Memory B cell (primary cell): ENCODE results near the gene GNG12.

Experiments used
- ATAC-seq: fragments of 150-1000 bp; cut with Tn5 transposase; 2 replicates; pipeline ENCODE4 v1.10.0; 2021; ENCODE audit warnings: low read depth, mild to moderate bottlenecking, moderate library complexity
- DNase-seq, 2 donors: peaks; one replicate each; pipeline ENCODE4 v3.0.0; 2022; ENCODE audit warnings: low spot score in 2 of 2
- H3K27ac Mint-ChIP-seq: one replicate; pipeline ENCODE4 v1.8.0; 2022; ENCODE audit warnings: mild to moderate bottlenecking, moderate library complexity, mixed read lengths
- H3K27me3 Mint-ChIP-seq: one replicate; pipeline ENCODE4 v1.8.0; 2022; ENCODE audit warnings: mixed read lengths
- H3K36me3 Mint-ChIP-seq: one replicate; pipeline ENCODE4 v1.8.0; 2022; ENCODE audit warnings: mild to moderate bottlenecking, mixed read lengths
- H3K4me1 Mint-ChIP-seq: one replicate; pipeline ENCODE4 v1.8.0; 2022; ENCODE audit warnings: mixed read lengths
- H3K4me3 Mint-ChIP-seq: one replicate; pipeline ENCODE4 v1.8.0; 2022; ENCODE audit warnings: mild to moderate bottlenecking, moderate library complexity, mixed read lengths
- H3K9me3 Mint-ChIP-seq: one replicate; pipeline ENCODE4 v1.8.0; 2022; ENCODE audit warnings: mixed read lengths

Gene GNG12

DNA sequence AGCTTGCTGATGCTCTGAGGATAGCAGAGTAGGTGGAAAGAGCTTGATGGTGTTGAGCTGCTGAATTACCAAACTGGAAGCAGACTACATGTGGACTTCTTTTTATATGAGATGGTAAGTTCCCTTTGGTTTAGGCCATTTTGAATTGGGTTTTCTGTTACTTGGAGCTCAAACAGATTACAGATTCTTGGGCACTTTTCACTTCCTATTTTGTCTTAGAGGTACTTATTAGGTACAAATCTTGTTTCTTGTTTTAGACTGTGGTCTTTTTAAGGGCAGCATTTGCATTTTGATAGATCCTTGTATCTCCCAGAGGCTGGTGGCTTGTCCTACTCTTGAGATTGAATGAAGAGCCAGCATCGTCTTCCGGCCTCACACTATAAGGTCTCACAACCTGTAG, 78.1 kb downstream of the GNG12 start:
- Mint-ChIP-seq H3K4me3 (no peak overlapping the region), H3K36me3 (no peaks in the 10 kb centered on the region), H3K27ac (no peak overlapping the region), H3K27me3 (peaks cover 7% of the 10 kb centered on the region), H3K4me1 (peaks cover 14% of the 10 kb centered on the region), H3K9me3 (no peaks in the 10 kb centered on the region)
- ATAC-seq = peak; percentile 44
- DNase-seq = no peak

DNA sequence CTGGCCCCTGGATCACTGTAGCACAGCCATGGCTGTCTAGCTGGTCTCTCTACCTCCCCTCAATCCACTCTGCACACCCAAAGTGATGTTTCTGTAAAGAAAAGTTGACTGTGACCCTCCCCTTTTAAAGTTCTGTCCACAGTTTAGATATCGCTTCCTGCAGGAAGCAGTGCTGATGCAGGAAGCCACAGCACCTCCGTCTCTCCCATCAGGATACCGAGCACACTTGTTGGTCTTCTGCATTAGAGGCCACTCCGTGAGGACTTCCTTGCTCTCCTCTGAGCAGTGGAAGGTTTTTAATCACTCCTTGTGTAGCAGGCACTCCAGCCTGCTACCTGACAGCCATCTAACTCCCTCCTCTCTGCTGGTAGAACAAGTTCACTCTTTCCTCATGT, 78.7 kb downstream of the GNG12 start:
- no peak for ATAC-seq
- H3K27ac Mint-ChIP-seq = no peak overlapping the region
- H3K4me3 Mint-ChIP-seq = no peak overlapping the region

GRCh38 chr1:67753776-67754525, 79.3 kb downstream of the GNG12 start:
- H3K36me3 Mint-ChIP-seq = no peaks in the 10 kb centered on the region
- H3K9me3 Mint-ChIP-seq = no peaks in the 10 kb centered on the region
- H3K27ac Mint-ChIP-seq = no peak overlapping the region
- H3K4me1 Mint-ChIP-seq = peaks cover 17% of the 10 kb centered on the region
- H3K4me3 Mint-ChIP-seq = no peak overlapping the region
- DNase-seq (no peak), ATAC-seq (no peak)
- peaks cover 7% of the 10 kb centered on the region for H3K27me3 Mint-ChIP-seq

More for the DNA sequence above, 78.7 kb downstream of the GNG12 start:
- Mint-ChIP-seq H3K4me1 (peaks cover 17% of the 10 kb centered on the region), H3K36me3 (no peaks in the 10 kb centered on the region), H3K27me3 (peaks cover 7% of the 10 kb centered on the region), H3K9me3 (no peaks in the 10 kb centered on the region)
- DNase-seq = no peak

DNA sequence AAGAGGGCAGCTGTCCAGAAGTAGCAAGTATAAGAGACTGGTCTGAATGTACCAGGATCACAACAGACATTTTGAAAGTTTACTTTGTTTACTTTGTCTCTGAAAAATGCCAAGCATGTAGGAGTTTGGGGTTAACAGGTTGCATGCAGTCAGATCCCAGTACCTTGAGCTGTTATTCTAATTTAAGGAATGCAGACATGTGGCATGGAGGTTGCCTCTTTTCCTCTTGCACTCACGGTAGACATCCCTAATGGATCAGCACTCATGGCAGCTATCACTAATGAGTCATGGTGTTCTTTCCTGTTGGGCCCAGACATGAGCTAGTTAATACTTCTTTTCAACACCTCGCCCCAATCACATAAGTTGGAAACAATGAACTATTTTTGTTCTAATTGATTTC, 81.0 kb downstream of the GNG12 start:
- ATAC-seq = no peak
- no peaks in the 10 kb centered on the region for H3K9me3 Mint-ChIP-seq
- DNase-seq = no peak
- peaks cover 11% of the 10 kb centered on the region for H3K27me3 Mint-ChIP-seq
- H3K27ac Mint-ChIP-seq = no peak overlapping the region
- no peak overlapping the region for H3K4me3 Mint-ChIP-seq
- H3K4me1 Mint-ChIP-seq = peaks cover 20% of the 10 kb centered on the region
- H3K36me3 Mint-ChIP-seq = no peaks in the 10 kb centered on the region

DNA sequence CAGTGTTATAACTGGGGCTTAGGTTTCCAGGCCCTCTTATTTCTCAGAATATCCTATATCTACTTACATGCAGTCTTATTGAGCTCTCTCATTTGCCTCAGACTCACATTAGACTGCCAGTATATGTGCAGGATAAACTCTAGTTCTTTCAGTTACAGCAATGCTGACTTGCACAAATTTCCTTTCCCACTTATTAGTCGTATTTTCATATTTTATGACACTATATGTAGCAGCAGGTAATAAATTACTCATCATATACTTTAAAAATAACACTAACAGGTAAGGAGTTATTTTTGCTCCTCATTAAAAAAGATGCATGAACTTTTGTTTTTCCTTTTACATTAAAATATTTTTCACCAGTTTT, 82.6 kb downstream of the GNG12 start:
- peaks cover 11% of the 10 kb centered on the region for H3K27me3 Mint-ChIP-seq
- ATAC-seq (no peak), DNase-seq (no peak)
- no peaks in the 10 kb centered on the region for H3K36me3 Mint-ChIP-seq
- no peaks in the 10 kb centered on the region for H3K9me3 Mint-ChIP-seq
- peaks cover 16% of the 10 kb centered on the region for H3K4me1 Mint-ChIP-seq
- no peak overlapping the region for H3K27ac Mint-ChIP-seq
- no peak overlapping the region for H3K4me3 Mint-ChIP-seq

DNA sequence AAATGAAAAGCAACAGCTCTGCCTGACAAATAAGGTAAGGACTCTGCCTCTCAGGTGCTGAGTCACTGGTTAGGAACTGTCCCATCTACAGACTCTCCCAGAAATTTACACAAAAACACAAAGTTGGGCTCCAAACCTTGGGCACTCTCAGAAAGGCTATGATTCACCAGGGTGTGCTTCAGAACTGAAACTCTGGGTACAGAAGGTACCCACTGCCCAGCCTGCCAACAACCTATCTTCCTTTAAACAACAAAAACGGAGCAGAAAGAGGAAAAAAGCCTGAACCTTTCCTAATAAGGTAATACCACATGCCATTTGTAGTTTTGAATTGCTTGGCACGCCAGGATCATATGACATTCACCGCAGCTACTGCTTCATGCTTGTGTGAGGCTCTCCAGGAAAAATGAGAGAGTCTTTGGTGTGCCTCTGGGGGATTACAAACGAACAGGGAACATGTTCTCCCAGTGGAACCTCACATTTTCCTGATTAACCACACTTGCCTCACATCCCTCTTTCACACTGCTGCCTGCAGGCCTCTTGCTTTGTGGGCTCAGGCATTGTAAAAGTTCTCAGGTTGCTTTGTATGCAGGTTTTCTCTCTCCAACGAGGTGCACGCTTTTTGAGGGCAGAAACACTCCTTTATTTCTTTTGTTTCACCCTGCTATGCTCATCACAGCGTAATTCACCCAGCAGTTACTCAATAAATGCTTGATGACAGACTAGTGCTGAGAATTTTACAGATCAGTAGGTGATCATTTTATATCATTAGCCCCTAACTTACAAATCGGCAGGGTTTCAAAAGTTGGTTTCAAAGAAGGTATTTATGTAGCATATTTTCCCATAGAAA, 83.2 kb downstream of the GNG12 start:
- Mint-ChIP-seq H3K36me3 (no peaks in the 10 kb centered on the region), H3K9me3 (no peaks in the 10 kb centered on the region), H3K4me1 (peaks cover 13% of the 10 kb centered on the region), H3K27ac (no peak overlapping the region), H3K4me3 (no peak overlapping the region), H3K27me3 (peaks cover 11% of the 10 kb centered on the region)
- ATAC-seq (no peak), DNase-seq (no peak)

- DNase-seq (no peak), ATAC-seq (no peak)
- H3K4me3 Mint-ChIP-seq = no peak overlapping the region
- no peak overlapping the region for H3K27ac Mint-ChIP-seq
- no peaks in the 10 kb centered on the region for H3K36me3 Mint-ChIP-seq
- H3K27me3 Mint-ChIP-seq = peaks cover 8% of the 10 kb centered on the region
- H3K4me1 Mint-ChIP-seq = peaks cover 6% of the 10 kb centered on the region
- no peaks in the 10 kb centered on the region for H3K9me3 Mint-ChIP-seq
These were observed 83.9 kb downstream of the GNG12 start for GRCh38 chr1:67749263-67749843.

GRCh38 chr1:67748630-67749029, 84.6 kb downstream of the GNG12 start:
- Mint-ChIP-seq H3K36me3 (no peaks in the 10 kb centered on the region), H3K27ac (no peak overlapping the region), H3K4me1 (peaks cover 6% of the 10 kb centered on the region), H3K9me3 (no peaks in the 10 kb centered on the region), H3K27me3 (peaks cover 5% of the 10 kb centered on the region), H3K4me3 (no peak overlapping the region)
- DNase-seq = no peak
- no peak for ATAC-seq

DNA sequence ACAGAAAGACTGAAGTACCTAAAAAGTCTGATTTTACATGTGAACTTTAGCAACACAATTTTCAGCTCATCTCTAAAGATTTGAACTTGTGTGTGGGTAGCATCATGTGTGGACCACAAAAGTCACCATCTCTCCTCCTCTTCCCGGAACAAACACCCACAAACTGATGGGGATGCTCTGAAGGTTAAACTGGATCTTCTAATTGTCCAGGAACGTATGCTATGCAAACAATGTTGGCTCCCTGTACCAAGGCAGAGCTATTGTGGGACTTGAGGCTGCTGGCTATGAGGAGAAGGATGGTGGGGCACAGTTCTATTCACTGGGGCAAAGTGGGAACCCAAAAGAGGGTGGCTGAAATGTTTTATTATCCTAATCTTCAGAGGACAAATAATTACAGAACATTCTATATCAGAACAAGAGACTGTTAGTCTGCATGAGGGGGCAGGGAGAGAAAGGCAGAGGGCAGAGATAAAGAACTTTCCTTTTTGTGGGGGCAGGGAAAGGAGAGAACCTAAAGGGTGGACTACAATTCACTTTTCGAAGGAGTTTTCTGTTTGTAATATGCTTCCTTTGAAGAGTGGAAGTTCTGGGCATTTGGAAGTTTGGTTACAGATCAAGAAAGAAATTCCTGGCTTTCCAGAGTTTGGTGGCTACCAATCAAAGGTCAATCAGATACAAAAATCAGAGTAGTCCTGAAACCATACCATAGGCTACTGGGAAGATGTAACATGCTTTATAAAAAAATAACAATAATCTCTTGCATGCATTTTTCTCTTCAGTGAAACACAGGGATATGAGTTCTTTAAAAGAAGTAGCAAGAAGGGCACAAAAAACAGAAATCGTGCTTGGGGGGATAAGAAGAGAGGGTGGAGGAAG, 85.4 kb downstream of the GNG12 start:
- Mint-ChIP-seq H3K4me3 (no peak overlapping the region), H3K36me3 (no peaks in the 10 kb centered on the region), H3K9me3 (no peaks in the 10 kb centered on the region), H3K27ac (no peak overlapping the region), H3K27me3 (peaks cover 5% of the 10 kb centered on the region), H3K4me1 (peaks cover 8% of the 10 kb centered on the region)
- ATAC-seq (no peak), DNase-seq (no peak)

DNA sequence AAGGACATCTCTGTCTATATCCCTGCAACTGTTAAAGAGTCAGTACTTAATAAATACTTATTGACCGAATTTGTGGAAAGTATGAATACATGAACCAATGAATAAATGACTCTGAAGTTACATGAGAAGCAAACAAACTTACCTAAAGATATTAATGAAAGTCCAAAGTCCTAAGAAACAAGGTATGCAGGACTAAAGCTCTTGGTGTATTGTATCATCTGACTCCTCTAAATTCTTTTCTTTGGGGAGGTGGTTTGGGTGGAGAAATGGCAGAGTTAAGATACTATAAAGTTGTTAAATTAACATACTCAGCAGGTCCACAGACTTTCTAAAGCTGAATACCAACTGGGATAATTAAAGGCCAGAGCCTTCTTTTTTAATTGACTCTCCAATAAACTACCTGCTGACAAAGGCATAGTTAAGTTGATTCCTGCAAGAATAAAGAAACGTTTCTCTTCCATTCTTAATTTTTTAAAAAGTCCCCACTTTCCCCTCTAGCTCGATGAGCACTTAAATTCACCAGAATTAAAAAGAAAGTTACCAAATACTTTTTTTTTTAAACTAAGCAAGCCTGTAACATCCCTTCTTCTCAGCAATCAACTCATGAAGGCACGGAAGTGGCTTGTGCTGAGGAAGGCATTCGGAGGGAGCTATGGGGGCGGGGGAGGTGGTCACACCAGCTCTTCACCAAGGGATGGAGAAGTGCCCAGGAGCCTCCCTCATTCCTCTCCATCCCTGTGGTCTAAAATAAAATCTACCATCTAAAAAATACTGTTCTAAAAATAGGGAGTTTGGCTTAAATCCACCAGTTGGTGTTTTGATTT, 87.2 kb downstream of the GNG12 start:
- Mint-ChIP-seq H3K36me3 (no peaks in the 10 kb centered on the region), H3K27me3 (peaks cover 5% of the 10 kb centered on the region), H3K4me1 (peaks cover 8% of the 10 kb centered on the region), H3K4me3 (no peak overlapping the region), H3K27ac (no peak overlapping the region), H3K9me3 (no peaks in the 10 kb centered on the region)
- ATAC-seq (no peak), DNase-seq (no peak)

GRCh38 chr1:67743072-67743725, 90.1 kb downstream of the GNG12 start:
- H3K27me3 Mint-ChIP-seq = peaks cover 5% of the 10 kb centered on the region
- H3K4me1 Mint-ChIP-seq = peaks cover 2% of the 10 kb centered on the region
- H3K4me3 Mint-ChIP-seq = no peak overlapping the region
- H3K9me3 Mint-ChIP-seq = no peaks in the 10 kb centered on the region
- H3K27ac Mint-ChIP-seq = no peak overlapping the region
- DNase-seq = no peak
- ATAC-seq = no peak
- H3K36me3 Mint-ChIP-seq = no peaks in the 10 kb centered on the region

- Mint-ChIP-seq H3K4me1 (peaks cover 3% of the 10 kb centered on the region), H3K27me3 (peaks cover 1% of the 10 kb centered on the region), H3K4me3 (no peak overlapping the region), H3K36me3 (no peaks in the 10 kb centered on the region), H3K9me3 (no peaks in the 10 kb centered on the region), H3K27ac (no peak overlapping the region)
- ATAC-seq (no peak), DNase-seq (no peak)
These were observed 91.5 kb downstream of the GNG12 start for GRCh38 chr1:67741736-67742135.

- no peak overlapping the region for H3K4me3 Mint-ChIP-seq
- peaks cover 9% of the 10 kb centered on the region for H3K4me1 Mint-ChIP-seq
- ATAC-seq (no peak), DNase-seq (no peak)
- H3K27me3 Mint-ChIP-seq = peaks cover 1% of the 10 kb centered on the region
- no peak overlapping the region for H3K27ac Mint-ChIP-seq
- H3K36me3 Mint-ChIP-seq = no peaks in the 10 kb centered on the region
- no peaks in the 10 kb centered on the region for H3K9me3 Mint-ChIP-seq
These were observed 92.1 kb downstream of the GNG12 start for GRCh38 chr1:67741121-67741520.
